HG02678 (cell line): ENCODE data around the gene KANK4.

Source experiments
- ATAC-seq: cut with Tn5 transposase; IDR thresholded peaks from one replicate; pipeline ENCODE4 v1.9.1; 2021; ENCODE audit warnings: mild to moderate bottlenecking, moderate library complexity; ENCODE audit not compliant: unreplicated experiment

Gene KANK4

DNA sequence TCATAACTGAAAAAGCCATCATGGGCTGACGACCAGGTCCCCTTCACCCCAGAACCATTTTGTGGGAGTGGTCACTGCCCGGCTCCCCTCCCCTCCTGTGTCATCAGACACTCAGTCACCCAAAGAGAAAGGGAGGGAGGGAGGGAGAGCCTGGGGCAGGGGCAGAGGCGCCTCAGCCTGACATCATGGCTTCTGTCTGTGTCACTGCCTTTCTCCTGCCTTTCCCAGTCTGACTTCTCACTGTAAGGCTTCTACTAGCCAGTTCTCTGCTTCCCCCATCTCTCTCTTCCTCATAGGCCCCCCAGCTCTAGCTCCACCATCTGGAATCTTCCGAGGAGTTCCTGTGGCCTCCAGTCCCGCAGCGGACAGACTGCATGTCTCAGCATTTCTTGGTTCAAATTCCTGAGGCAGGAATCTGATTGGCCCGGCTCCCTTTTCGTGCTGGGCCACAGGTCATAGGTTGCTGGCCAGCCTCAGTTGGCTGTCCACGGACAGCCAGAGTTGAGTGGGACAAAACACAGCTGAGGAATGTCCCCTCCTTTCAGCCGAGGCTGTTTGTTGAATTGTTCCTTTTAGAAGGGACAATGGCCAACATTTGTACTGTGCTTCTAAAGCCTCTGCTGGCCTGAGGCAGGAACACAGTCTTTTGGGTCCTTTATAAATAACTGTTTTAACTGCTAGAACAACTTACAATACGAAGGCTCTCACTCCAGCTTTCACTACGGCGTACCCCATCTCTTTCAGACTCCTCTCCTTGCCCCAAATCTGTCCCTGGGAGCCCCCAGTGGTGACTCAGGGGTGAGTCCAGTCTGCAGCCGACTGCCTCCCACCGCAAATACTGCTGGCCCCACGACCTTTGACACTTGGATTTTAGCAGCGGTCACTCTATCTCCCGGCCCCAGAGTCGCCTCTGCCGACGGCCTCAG lies 18.7 kb upstream of the KANK4 start:
- no peak for ATAC-seq

DNA sequence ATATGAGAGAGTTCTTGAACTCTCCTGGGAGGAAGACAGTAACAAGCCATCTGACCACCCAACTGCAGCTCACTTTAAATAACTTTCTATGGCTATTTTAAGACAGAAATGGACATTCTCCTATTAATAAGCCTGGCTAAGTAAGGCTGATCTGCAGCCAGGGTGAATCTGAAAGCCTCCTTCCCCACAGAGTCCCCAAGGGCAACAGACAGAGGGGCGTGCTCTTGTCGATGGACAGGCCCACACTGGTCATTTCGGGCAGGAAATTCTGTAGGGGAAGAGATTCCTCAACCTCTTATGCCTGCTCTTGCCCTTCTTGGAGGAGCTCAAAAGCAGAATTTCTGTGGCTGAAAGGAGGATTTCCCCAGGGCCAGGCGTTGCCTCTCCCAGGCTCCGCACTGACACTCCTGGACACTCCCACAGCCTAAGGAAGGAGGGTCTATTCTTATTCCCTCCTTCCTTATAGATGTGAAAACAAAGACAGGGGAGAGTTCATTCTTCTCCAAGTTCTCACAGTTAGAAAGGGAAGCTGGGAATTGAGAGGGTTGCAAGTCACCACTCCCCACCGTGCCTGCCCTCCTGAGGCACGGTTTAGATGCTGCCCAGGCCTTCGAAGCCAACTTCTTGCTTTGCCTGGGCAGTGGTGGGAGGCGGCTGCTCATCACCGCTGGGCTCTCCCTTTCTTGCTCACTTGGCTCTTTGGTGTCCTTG lies 17.9 kb upstream of the KANK4 start:
- ATAC-seq, result no peak

DNA sequence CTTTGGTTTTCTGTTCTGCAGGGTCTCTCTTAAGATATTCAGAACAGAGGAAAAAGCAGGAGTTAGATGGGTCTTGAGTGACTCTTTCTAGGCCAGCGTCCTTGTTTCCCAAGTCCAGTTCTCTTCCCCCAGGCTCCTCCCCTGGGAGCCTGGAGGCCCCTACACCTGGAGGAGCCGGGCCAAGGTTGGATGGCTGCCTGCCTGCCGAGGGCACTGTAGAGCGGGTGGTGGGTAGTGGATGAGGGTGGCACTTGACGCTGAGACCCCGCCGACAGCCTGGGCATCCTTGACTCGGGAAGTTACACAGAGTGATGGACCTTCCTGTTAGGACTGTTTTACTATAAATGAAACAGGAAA lies 17.4 kb upstream of the KANK4 start:
- ATAC-seq, result no peak

DNA sequence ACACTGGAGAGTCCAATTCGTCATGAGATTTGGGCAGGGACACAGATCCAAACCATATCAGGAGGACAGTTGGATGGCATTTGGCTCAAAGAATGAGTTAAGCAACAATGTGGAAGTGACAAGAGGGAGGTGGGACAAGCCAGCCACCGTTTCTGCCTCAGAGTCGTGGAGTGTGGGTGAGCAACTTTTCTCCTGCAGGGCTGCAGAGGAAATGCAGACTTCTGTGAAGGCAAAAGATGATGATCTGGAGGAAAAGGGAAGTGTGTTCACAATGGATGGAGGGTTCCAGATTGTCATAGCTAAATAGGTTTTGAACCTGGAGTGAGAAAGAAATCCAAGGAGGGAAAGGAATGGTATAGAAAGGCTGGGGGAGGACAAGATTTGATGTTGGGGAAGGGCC lies 16.4 kb upstream of the KANK4 start:
- no peak for ATAC-seq

DNA sequence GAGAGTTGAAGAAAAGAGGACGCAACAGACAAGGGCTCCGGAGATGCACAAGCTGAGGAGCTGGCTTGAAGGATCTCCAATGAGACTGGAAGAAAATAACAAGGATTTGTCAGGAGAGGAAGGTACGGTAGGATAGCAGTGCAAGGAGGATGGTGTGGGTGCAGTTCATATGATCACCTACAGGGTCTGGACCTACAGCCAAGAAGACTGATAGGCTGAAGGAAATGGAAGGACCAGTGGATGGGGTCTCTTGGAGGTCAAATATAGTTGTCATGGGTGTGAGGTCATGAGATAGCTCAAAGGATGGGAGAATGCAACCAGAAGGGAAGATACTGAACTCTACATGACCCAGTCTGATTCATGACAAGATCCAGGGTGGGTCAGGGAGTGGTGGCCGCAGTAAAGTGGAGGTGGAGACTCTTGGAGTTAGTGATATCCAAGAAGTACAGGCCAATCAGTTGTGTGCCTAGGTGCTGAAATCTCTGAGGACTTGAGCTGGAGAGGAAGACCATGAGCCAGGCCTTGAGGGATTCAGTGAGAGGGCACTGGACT lies 15.3 kb upstream of the KANK4 start:
- no peak for ATAC-seq

DNA sequence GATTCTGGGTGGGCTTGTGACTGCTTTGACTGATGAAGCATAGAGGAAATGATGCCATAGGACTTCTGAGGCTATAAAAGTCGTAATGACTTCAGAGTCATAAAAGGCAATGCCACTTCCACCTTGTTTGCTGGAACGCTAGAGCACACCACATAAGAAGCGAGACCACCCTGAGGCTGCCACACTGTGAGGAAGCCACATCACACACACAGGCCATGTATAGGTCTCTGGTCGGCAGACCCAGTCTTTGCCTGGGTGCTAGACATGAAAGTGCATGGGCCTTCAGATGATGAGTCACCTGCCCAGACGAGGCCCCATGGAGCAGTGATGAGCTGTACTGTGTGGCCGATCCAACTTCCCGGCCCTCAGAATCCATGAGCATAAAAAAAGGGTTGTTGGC lies 14.2 kb upstream of the KANK4 start:
- no peak for ATAC-seq

DNA sequence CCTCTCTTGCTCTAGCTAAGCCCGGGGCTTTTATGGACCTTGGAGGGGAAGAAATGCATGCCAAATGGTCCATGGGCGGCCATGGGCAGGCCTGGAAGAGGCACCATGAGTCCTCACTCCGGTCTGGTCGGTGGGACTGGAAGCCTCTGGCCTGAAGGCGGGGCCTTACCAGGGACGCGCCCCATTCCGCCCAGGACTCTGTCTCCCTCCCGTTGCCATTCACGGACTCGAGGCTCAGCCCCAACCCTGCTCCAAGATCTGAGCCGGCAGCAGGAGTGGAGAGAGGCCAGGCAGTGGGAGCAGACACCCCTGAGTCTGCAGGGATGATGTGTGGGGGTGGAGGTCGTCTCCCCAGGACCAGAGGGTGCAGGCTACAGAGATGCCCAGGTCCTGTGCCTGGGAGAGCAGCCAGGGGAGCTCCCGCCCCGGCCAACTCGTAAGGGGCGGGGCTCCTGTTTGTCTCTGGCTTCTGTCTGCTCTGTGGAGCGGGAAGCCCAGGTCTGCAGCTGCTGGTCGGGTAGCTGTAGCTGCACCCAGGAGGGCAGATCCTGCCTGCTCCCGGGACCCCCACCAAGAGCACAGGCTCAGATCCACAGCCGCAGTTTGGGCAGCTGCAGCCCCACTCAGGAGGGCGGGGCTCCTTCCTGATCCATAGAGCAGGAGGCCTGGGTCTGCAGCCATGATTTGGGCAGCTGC lies 8.3 kb upstream of the KANK4 start:
- ATAC-seq, result no peak

DNA sequence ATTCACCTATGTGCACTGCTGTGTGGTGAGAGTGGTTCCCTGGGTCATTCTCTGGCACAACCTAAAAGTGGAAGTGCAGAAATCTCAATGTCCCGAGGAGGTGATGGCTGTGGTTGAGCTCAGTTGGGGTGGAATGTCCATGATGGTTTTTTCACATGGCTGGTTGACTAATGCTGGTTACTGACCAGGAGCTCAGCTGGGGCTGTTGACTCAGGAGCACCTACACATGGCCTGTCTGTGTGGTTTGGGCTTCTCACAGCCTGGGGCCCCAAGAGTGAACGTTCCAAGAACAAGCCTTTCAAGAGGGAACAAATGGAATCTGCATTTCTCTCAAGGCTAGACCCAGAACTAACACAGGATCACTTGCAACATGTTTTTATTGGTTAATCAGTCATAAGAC lies 6.4 kb upstream of the KANK4 start:
- ATAC-seq, result no peak

DNA sequence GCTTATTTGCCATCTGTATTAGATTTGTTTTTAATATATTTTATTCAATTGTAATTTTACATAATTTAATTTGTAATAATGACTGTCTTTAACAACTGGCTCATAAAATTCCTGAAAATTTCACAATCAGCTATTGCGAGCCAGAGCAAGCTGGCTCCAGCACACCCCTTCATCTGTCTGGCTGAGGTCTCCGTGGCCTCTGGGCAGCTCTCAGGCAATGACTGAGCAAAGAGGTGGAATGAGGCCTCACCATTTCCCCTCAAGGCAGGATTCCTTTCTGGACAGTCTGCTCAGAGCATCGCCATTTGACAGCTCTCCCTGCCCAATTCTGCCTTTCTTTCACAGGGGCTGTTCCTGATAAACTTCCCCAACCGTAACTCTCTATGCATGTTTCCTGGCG lies 5.8 kb upstream of the KANK4 start:
- ATAC-seq, result no peak

DNA sequence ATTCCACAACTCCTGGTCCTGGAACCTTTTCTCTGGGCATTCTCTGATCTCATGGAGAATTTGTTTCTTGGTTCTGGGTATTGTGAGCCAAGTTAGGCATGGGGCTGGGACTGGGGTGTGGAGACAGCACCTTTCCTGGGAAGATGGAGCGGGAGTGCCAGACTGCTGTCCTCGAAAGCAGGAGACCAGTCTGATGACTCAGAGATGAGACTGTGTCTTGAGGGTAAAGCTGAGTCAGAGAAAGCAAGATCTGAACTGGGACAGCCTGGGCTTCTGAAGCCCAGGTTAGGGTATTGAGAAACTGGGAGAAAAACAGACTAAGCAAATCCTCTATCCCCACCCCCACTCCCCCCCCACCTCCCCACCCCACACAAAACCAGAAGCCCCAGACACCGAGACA lies 2.2 kb upstream of the KANK4 start:
- no peak for ATAC-seq

DNA sequence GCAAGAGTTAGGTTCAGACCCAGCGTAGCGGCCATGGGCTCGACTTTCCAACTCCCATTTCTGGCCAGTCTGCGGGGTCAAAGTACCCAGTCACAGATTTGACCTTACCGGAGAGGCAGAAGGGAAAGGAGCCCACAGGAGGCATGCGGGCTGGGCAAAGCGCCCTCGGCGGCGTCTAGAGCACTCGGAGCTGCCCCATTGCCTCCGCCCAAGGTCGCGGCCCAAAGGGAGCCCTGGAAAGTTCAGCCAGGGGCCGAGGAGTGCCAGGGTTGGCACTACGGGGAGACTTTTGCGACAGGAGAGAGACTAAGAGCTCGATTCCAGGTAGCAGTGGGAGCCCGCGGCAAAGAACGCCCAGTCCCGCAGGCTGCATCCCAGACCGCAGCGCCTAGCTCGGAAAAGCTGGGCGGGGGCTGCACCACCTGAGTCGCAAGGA lies 896 bp downstream of the KANK4 start:
- no peak for ATAC-seq

DNA sequence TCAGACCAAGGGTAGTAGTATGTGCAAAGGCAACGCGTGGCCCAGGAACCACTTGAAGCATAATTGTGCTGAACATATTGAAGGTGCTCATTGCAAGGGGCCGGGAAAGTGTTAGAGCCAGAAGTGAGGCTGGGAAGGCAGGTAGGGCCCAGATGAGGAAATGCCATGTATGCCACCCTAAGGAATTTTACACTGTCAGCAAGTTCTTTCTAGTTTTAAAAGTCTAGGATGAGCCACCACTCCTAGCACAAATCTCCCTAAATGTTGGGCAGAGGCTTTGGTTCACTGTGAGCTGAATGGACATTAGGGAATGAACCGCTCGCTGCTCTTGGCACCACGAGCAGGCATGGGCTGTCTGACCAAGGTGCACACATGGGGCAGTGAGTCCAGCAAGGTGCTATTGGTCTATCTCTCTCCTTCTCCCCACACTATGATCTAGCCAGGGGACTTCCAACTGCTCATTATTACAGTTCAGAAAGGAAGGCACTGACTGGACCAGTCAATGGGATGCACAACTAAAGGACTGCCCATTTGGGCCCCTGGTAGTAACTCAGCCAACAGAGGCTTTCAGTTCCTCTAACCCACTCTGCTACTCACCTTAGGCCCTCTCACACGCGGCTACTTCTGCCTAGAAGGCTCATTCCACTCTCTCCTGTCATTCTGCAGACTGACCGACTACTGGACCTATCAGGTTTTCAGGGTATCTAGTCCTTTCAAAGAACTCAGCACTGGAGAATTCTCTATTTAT lies 2.0 kb downstream of the KANK4 start:
- ATAC-seq, result no peak

DNA sequence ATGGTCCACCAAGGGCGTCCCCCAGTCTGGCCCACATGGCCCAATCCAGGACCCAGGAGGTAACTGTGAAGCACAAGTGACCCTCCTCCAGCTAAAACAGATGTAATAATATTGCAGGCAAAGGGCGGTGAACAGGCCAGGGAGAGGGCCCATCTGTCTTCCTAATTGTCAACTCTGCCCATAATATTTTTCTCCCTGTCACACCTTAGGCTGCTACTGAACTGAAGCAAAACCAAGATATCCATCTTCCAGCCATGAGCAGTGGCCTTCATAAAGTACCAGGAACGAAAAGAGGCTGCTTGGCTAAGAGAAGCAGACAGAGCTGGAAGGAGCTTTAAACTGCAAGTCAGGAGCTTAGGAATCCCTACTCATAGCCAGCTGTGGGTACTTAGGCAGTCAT lies 3.1 kb downstream of the KANK4 start:
- ATAC-seq, result no peak

DNA sequence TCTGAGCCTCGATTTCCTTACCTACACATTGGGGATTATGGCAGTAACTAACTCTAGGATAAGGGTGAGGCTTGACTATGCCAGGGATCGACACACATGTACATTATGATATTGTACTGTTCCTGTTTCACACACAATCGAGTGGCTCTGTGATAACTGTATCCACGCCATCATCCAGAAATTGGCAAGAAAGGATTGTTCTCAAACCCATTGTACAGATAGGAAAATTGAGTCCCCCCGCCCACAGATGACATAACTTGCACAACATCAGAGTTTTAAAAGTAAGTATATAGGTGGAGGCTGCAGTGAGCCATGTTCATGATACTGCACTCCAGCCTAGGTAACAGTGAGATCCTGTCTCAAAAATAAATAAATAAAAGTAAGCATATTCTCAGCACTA lies 3.8 kb downstream of the KANK4 start:
- no peak for ATAC-seq

DNA sequence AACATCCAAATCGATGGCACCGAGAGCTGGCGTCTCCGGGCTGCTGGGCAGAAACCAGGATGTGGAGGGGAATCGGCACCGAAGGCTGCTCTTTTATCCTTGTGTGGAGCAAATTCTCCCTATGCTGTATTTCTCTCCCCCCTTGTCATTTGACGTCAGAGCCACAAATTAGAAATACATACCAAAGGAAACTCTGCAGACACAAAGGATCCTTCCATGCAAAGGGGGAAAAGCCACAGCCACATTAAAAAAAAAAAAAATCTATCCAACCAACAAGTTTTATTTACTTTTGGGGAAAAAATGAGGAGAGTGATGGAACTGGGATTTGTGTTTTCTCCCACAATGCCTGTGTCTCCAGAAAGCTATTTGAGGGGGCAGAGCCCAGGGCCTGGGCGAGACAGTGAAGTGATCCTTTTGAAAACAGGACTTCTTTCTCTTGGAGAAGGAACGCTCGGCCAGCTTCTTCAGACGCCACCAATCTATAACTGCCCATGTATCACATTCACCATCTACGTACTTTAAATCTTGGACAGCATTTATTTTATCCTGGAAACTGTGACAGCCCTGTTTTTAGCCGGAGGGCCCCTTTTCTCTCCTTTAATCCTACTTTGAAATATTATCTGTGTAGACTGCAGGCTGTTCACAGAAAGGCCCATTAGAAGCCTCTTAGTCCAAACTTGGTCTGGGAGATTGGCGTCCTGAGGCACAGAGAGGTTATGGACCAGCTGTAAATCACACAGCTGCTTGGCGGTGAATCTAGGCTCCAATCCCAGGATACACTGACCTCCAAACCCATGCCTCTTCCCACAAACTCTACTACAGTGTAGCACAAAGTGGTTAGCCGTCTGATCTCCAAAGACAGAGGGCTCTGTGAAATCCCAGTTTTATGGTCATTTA lies 4.5 kb downstream of the KANK4 start:
- ATAC-seq, result no peak

DNA sequence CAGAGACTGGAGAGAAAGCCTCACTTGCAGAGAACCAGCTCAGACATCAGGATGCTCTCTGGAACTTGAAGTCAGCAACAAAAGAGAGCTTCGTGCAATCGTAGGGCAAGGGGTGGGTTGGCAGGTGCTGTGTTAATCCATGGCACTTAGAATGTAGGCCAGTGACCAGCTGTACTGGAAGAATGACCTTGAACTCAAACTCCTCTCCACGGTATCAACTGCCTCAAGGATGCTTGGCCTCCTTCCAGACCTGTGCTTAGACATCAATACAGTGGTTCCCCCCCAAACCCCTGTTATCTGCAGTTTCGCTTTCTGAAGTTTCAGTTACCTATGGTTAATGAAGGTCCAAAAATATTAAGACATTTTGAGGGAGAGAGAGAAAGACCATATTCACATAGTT lies 6.5 kb downstream of the KANK4 start:
- no peak for ATAC-seq

DNA sequence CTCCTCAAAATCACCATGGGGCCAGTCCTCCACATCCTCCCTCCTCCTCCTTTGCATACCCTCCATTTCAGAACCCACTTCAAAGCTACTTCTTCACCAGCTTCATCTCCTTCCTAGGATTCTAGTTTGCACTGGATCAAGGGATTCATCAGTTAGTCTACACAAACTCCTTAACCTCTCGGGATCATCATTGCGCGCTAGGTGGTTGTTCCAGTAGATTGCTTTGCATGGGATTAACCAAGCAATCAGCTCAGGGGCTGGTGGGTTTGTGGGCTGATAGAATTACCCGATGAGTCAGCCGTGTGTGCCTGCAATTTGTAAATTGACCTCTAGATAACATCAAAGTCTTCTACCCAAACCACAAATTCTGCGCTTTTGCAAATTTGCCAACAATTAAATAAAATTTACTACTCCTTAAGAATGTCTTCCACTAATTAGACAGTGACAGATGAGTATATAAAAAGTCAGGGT lies 7.7 kb downstream of the KANK4 start:
- ATAC-seq, result no peak

DNA sequence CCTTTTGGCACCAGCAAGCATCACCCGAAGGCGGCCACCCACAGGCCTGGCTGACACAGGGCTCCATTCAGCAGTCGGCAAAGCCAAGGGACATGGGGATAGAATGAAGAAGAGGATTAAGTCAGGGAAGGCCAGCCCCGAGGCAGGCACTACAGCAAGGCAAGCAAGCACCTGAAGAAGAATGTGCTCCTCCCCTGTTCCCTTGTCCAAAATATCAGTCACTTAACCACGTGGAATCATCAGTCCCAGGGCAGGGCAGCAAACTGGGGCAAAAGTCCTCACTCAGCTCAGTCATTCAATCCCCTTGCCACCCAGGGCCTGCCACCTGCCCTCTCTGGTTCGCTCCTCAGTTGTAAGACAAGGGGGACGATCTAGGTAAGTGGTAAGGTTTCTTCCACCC lies 9.3 kb downstream of the KANK4 start:
- no peak for ATAC-seq

DNA sequence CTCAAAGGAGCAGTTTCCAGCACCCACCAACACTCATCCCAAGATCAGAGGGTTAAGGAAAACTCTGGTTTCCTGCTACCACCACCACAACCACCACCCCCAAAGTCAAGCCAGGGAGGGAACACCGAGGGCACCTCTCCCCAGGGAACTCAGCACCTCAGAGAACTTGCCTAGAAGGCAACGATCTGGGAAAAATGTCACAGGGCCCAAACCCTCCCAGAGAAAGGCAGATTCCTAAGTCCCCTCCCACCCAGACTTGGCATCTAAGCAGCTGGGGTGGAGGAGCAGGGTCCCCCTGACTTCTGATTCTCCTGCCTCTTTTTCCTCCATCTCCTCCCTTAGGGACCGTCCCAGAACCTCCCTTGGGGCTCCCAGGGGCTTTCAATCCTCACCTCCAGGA lies 10.6 kb downstream of the KANK4 start:
- no peak for ATAC-seq
